Effector memory CD4-positive, alpha-beta T cell (primary cell): ENCODE data around the gene NPHP4.

Source experiments
- DNase-seq, 3 donors: peaks; one replicate each; pipeline ENCODE4 v3.0.0-alpha.2; 2020
- H3K27ac ChIP-seq: 2 replicates; pipeline ENCODE4 v1.7.0; 2013; ENCODE audit warnings: mild to moderate bottlenecking, low read length, moderate library complexity; ENCODE audit not compliant: insufficient read depth, poor library complexity, severe bottlenecking
- H3K27me3 ChIP-seq: replicated peaks from 2 replicates; pipeline ENCODE4 v1.7.0; 2013; ENCODE audit warnings: mild to moderate bottlenecking, low read length; ENCODE audit not compliant: insufficient read depth, control insufficient read depth, poor library complexity, severe bottlenecking
- H3K36me3 ChIP-seq: 2 replicates; pipeline ENCODE4 v1.7.0; 2013; ENCODE audit warnings: mild to moderate bottlenecking, low read length, moderate library complexity; ENCODE audit not compliant: control insufficient read depth, insufficient read depth
- H3K4me1 ChIP-seq: 2 replicates; pipeline ENCODE4 v1.7.0; 2013; ENCODE audit warnings: low read length, mild to moderate bottlenecking; ENCODE audit not compliant: control insufficient read depth, insufficient read depth, poor library complexity, severe bottlenecking
- H3K4me3 ChIP-seq: 2 replicates; pipeline ENCODE4 v1.7.0; 2013; ENCODE audit warnings: low read length, low read depth, mild to moderate bottlenecking; ENCODE audit not compliant: insufficient read depth, poor library complexity, severe bottlenecking
- H3K9me3 ChIP-seq: 2 replicates; pipeline ENCODE4 v1.7.0; 2013; ENCODE audit warnings: mild to moderate bottlenecking, low read length, moderate library complexity; ENCODE audit not compliant: control insufficient read depth

The NPHP4 gene

GRCh38 chr1:5989731-5990271 lies 2.4 kb downstream of the NPHP4 start:
- no peaks in the 10 kb centered on the region for H3K36me3 ChIP-seq
- H3K4me3 ChIP-seq: no peak overlapping the region
- no peaks in the 10 kb centered on the region for H3K9me3 ChIP-seq
- no peaks in the 10 kb centered on the region for H3K27me3 ChIP-seq
- DNase-seq: no peak
- peaks cover 23% of the 10 kb centered on the region for H3K4me1 ChIP-seq
- H3K27ac ChIP-seq: no peak overlapping the region

DNA sequence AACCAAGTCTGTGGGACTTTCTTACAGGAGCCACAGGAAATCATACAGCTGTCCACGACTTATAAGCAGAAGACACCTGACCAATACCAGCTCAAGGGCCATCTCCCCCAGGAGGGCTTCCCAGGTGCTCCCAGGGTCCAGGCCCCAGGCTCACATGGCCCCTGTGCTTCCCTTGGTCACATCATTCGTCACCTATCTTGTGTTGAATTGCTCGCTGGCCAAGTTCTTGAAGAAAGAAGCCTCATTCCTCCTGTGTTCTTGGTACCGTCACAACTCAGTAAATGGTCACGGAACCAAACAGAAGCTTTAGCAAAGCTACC lies 3.0 kb downstream of the NPHP4 start:
- no peak overlapping the region for H3K27ac ChIP-seq
- H3K4me1 ChIP-seq: peaks cover 18% of the 10 kb centered on the region
- H3K9me3 ChIP-seq: no peaks in the 10 kb centered on the region
- DNase-seq: no peak
- H3K27me3 ChIP-seq: no peaks in the 10 kb centered on the region
- H3K36me3 ChIP-seq: no peaks in the 10 kb centered on the region
- H3K4me3 ChIP-seq: no peak overlapping the region

DNA sequence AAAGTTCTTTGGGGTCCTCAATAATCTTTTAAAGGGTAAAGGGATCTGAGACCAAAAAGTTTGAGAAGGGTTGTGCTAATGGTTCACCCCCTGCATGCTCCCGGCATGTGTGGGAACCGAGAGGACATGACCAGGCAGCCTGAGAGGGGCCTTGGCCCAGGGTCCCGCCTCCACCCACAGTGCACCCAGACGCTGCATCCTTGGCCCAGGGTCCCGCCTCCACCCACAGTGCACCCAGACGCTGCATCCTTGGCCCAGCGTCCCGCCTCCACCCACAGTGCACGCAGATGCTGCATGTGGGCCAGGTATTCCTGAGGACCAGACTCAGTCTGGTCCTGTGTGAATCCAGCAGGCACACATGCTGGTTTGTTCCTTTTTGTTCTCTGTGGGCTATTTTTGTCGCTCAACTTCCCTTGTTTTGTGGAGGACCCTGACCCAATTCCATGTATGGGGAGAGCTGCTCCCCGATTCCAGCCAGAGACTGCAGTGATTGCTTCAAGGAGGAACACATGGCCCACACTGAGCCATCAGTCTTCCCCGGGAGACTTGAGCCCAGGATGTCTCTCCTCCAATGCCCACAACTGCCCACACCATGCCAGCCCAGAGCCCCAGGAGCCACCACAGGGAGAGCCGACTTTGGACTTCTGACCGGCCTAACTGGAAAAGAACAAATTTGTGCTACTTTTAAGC lies 3.5 kb downstream of the NPHP4 start:
- Histone ChIP-seq H3K36me3 (no peaks in the 10 kb centered on the region), H3K27me3 (no peaks in the 10 kb centered on the region), H3K9me3 (no peaks in the 10 kb centered on the region), H3K27ac (no peak overlapping the region), H3K4me1 (peaks cover 13% of the 10 kb centered on the region), H3K4me3 (no peak overlapping the region)
- no peak for DNase-seq

GRCh38 chr1:5986018-5986417 lies 6.2 kb downstream of the NPHP4 start:
- Histone ChIP-seq H3K9me3 (no peaks in the 10 kb centered on the region), H3K27me3 (no peaks in the 10 kb centered on the region), H3K4me1 (peaks cover 2% of the 10 kb centered on the region), H3K4me3 (no peak overlapping the region), H3K36me3 (no peaks in the 10 kb centered on the region), H3K27ac (no peak overlapping the region)
- DNase-seq: no peak

DNA sequence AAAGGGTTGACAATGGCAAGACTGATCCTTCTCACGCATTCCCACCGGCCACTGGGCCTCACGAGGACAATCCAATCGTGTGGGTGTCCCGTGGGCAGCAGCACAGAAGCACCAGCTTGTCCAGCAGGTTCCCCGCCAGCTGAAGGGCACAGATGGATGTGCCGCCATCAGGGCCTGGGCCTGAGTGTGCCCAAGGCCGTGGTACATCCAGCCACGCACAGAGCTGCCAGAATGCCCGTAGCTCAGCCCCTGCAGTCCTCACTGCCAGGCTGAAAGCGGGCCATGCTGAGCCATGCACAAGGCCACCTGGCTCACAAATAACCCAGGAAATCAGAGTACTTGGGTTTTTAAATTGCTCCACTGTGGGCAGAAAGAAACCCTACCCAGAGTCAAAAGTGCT lies 7.0 kb downstream of the NPHP4 start:
- no peak for DNase-seq
- Histone ChIP-seq H3K4me3 (no peak overlapping the region), H3K27ac (no peak overlapping the region), H3K36me3 (no peaks in the 10 kb centered on the region), H3K9me3 (no peaks in the 10 kb centered on the region), H3K4me1 (no peaks in the 10 kb centered on the region), H3K27me3 (no peaks in the 10 kb centered on the region)

- H3K4me3 ChIP-seq: no peak overlapping the region
- H3K4me1 ChIP-seq: no peaks in the 10 kb centered on the region
- DNase-seq: no peak
- H3K27ac ChIP-seq: no peak overlapping the region
- H3K36me3 ChIP-seq: no peaks in the 10 kb centered on the region
- no peaks in the 10 kb centered on the region for H3K27me3 ChIP-seq
- H3K9me3 ChIP-seq: no peaks in the 10 kb centered on the region
Observed at GRCh38 chr1:5983361-5984103, 8.7 kb downstream of the NPHP4 start.

GRCh38 chr1:5982868-5983267 lies 9.4 kb downstream of the NPHP4 start:
- Histone ChIP-seq H3K9me3 (no peaks in the 10 kb centered on the region), H3K4me3 (no peak overlapping the region), H3K36me3 (no peaks in the 10 kb centered on the region), H3K4me1 (no peaks in the 10 kb centered on the region), H3K27ac (no peak overlapping the region), H3K27me3 (no peaks in the 10 kb centered on the region)
- DNase-seq: no peak

DNA sequence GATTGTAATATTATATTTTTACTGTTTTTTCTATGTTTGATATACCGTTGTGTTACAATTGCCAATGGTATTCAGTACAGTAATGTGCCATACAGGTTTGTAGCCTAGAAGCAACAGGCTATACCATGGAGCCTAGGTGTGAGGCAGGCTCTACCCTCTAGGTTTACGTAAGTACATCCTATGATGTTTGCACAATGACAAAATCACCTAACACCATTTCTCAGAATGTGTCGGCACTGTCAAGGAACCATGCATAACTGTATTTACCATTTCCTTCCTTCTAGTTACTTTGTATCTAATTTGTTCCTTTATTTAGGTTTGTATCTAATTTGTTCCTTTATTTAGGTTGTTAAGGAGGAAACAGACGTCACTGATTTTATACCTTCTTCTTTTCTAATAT lies 9.9 kb downstream of the NPHP4 start:
- no peak for DNase-seq
- H3K4me1 ChIP-seq: no peaks in the 10 kb centered on the region
- no peaks in the 10 kb centered on the region for H3K36me3 ChIP-seq

GRCh38 chr1:5981009-5981380 lies 11.2 kb downstream of the NPHP4 start:
- no peaks in the 10 kb centered on the region for H3K36me3 ChIP-seq
- H3K4me3 ChIP-seq: no peak overlapping the region
- no peaks in the 10 kb centered on the region for H3K4me1 ChIP-seq
- no peaks in the 10 kb centered on the region for H3K9me3 ChIP-seq
- DNase-seq: no peak
- no peak overlapping the region for H3K27ac ChIP-seq
- H3K27me3 ChIP-seq: no peaks in the 10 kb centered on the region

More for the DNA sequence above, 9.9 kb downstream of the NPHP4 start:
- no peak overlapping the region for H3K27ac ChIP-seq
- H3K27me3 ChIP-seq: no peaks in the 10 kb centered on the region
- H3K4me3 ChIP-seq: no peak overlapping the region
- H3K9me3 ChIP-seq: no peaks in the 10 kb centered on the region

DNA sequence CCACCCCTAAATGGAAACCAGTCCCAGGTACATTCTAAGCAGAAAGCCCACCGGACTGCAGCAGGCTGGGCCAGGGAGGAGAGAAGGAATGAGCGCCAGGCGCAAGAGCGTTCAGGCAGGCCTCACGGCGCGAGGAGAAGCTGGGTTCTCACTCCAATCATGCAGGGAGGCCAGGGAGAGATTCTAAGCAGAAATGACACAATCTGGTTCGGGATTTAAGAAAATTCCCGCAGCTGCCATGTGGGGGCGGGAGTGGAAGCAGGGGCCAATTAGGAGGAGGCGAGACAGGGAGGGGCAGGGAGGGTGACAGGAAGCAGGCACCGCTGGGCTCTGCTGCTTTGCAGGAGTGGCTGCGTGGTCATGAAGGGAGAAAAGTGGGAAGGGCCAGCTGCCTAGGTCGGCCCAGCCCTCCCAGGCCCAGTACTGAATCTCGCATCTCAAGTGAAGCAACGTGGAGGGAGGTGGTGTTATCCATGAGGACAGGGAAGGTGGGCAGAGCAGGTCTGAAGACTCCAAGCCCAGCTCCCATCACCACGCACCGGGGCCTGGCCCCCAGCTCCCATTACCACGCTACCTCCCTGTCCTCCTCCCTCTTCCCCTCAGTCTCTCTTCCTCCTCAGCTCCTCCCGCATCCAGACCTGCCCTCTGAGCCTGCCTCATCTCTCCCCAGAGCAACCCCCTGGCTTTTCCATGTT lies 11.8 kb downstream of the NPHP4 start:
- DNase-seq: no peak
- Histone ChIP-seq H3K27ac (no peak overlapping the region), H3K4me1 (no peaks in the 10 kb centered on the region), H3K4me3 (no peak overlapping the region), H3K9me3 (no peaks in the 10 kb centered on the region), H3K36me3 (no peaks in the 10 kb centered on the region), H3K27me3 (no peaks in the 10 kb centered on the region)
